Measurements from ENCODE around the gene RBM17.
A peak's percentile ranks its signal among the peaks of the same experiment; 100 is the strongest.
"Not testable (repeated sequence)": the region's sequence is repeated elsewhere in the genome, so short reads cannot be mapped to it uniquely, and the experiment has no call there.

The RBM17 gene

GRCh38 chr10:6139470-6139869 lies 50.6 kb downstream of the RBM17 start:
- DNase-seq, result no peak

DNA sequence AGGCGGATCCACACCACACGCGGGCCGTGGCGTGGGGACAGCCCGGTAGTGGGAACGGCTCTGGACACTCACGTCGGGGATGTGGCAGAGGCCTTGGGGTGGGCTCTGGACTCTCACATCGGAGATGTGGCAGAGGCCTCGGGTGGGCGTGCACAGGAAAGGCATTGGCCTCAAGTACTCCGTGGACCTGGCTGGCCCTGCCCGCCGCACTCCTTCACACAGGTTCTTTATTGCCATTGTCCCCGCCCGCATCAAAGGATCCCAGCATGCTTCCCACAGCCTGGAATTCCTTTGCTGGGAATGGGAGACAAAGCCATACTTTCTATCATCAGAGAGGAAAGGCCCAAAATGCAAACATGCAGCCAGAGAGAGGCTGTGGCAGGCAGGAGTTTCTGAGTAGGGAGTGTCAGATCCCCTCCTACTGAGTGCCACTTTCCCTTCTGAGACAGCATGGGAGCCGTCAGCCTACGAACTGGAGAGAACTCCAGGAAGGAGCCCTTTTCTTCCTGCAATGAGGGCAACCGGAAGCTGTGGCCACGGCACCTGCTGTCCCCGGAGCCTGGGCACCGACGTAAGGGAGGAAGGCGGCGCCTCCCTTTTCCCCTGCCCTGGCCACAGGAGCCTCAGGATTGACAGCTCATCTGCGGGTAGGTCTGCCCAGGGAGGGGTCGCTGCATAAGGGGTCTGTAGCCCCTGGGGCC lies 51.5 kb downstream of the RBM17 start:
- DNase-seq, result no peak

- no peak for DNase-seq
Observed at GRCh38 chr10:6140965-6141295, 52.1 kb downstream of the RBM17 start.

GRCh38 chr10:6141296-6142151 lies 52.7 kb downstream of the RBM17 start:
- DNase-seq, result no peak

DNA sequence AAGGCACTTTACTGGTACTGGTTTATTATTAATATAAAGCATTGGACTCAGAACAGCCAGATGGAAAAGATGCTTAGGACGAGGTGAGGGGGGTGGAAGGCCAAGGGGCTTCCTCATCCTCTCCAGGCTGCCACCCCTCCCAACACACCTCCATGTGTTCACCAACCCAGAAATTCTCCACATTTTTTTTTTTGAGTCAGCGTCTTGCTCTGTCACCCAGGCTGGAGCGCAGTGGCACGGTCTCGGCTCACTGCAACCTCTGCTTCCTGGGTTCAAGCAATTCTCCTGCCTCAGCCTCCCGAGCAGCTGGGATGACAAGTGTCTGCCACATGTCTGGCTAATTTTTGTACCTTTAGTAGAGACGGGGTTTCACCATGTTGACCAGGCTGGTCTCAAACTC lies 53.4 kb downstream of the RBM17 start:
- DNase-seq, result not testable (repeated sequence)

DNA sequence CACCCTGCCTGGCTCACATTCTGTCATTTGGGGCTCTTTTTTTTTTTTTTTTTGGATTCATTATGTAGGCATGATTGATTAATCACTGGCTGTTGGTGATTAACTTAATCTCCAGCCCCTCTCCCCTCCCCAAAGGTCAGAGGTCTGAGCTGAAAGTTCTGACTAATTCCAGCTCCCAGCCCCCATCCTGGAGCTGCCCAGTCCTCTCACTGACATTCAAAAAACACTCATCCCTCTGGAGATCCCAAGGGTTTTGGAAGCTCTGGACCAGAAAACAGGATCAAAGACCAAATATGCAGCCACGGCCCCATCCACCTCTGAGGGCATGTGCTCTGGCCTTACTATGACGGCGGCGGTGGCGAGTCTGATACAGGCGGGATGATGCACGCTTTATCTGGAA lies 53.8 kb downstream of the RBM17 start:
- no peak for DNase-seq

DNA sequence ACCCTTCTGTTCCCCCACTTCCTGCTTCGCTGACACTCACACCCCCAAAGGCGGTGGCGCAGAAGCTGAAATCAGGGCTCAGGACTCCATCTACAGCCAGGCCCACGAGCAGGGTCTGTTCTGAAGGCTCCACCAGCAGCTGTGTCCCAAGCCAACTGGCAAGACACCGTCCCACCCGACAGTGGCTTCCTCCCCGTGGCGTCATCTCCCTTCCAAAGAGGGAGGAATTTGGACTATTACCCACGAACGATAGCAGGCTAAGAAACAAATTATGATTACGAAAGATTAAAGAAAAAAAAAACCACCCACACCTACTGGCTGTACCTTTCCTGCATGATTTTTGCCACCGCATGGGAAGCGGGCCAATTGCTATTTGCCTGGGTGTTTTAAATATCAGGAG lies 54.3 kb downstream of the RBM17 start:
- no peak for DNase-seq

GRCh38 chr10:6144406-6145165 lies 55.8 kb downstream of the RBM17 start:
- DNase-seq, result peak; percentile 92

- DNase-seq, result no peak
Observed at GRCh38 chr10:6145166-6145987, 56.5 kb downstream of the RBM17 start.

- DNase-seq, result no peak
Observed at GRCh38 chr10:6146013-6146785, 57.4 kb downstream of the RBM17 start.

- DNase-seq, result no peak
Observed at GRCh38 chr10:6146921-6147320, 58.1 kb downstream of the RBM17 start.

DNA sequence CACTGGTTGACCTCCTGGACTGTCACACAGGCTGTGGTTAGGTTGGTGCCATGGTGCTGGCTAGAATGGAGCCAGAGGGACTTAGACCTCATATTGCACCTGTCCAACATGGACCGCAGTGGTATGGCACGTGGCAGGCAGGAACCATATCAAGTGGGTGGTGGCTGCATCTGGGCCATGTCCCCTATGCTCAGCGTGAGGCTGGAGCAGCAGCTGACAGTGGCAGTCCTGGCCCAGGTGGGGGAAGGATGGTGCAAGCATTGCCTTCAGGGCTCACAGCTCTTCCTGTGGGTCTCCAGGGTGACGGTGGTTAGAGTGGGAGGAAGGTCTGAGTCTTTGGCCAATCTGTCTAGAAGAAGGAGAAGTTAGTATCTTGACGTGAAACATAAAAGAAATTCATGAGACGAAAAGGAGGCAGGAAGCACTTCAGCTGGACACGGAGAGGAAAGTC lies 59.4 kb downstream of the RBM17 start:
- peak; percentile 71 for DNase-seq

DNA sequence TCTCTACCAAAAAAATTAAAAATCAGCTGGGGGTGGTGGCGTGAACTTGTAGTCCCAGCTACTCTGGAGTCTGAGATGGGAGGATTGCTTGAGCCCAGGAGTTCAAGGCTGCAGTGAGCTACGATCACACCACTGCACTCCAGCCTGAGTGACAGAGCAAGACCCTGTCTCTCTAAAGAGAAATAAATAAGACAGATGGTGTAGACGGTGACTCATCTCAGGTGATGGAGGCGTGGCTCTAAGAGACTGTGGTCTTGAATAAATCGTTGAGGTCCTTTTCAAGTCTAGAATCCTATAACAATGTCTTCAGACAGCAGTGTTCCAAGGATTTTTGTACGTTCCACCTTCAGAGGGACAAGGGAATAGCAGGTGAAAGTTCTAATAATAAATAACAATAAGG lies 60.1 kb downstream of the RBM17 start:
- no peak for DNase-seq

DNA sequence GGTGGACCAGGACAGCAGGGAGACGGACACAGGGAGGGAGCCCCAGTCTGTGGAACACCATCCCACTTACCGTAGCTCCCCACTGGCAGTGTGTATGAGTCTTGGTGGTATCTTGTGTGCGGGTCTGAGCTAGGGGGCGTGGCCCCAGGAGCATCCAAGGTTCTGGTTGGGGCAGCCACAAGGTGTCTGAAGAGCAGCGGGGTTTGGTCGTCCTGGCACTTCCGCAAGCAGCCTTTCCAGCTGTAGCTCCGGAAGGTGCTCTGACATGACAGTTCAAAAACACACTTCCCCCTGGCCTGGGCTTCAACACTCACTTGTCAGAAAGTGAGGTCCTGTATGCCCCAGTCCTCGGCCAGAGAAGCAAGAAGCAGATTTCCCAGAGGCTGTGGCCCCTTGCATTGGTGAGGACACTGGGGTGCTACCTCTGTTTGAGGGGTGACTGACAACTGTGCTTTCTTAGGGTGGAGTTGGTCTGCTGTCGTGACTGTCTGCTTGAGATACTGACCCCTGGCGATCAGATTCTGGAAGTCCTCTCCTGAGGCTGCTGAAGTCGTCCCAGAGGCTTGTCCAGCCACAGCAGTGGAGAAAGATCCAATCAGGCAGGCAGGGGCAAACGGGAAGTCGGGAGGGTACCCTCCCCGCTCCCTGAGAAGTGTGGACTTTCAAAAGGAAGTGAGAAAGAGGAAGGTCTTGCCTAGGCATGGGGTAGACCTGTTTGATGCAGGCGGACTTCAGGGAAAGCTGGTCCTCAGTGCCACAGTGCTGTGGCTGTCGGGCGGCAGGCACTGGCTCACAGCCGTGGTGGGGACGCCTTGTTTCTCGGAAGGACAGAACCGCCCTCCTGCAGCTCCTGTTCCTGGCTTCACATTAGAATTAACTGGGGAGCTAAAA lies 62.5 kb downstream of the RBM17 start:
- peak; percentile 88 for DNase-seq

DNA sequence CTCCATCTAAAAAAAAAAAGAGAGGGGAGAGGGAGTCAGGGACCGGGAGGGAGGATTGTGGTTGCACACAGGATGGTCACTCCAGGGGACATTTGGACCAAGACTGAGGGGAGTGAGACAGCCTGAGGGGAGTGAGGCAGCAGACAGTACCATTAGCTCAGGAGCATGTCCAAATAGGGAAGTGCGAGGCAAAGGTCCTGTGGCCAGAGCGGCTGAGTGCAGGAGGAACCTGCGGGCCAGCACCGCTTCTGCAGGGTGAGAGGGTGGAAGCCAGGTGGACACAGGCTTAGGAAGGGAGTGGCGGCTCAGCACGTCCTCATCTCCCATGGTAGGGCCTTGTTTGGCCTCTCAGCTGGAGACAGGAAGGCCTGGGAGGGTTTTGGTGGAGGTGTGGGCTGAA lies 65.0 kb downstream of the RBM17 start:
- DNase-seq, result no peak

DNA sequence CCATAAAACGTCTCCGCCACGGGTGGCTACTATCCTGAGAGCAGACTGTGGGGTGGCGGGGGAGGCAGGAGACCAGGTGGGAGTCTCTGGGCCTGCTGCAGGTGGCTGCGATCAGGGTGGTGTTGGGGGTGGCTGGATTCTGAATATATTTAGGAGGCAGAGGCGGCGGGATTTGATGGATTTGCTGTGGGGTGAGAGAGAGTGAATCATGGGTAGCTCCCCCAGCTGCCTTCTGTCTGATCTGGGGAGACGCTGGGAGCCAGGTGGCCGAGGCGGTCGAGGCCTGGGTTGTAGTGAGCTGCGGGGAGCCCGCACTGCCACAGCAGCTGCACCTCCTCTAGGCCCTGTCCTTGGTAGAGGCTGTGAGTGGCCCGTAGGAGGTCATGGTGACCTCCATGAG lies 65.7 kb downstream of the RBM17 start:
- DNase-seq, result no peak

DNA sequence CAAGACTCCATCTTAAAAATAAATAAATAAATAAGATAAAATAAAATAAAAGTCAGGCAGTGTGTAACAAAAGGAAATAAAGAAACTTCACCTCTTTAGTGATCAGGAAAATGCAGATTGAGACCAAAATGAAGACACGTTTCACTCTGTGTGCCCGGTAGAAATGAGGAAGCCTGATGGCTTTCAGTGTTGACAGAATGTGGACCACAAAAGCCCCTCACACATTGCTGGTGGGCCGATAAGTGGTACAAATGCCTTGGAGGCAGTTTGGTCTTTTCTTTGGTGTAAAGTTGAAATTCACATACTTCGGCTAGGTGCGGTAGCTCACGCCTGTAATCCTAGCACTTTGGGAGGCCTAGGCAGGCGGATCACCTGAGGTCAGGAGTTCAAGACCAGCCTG lies 69.4 kb downstream of the RBM17 start:
- no peak for DNase-seq

GRCh38 chr10:6161921-6162320 lies 73.1 kb downstream of the RBM17 start:
- no peak for DNase-seq

- peak; percentile 43 for DNase-seq
Observed at GRCh38 chr10:6162589-6163356, 73.9 kb downstream of the RBM17 start.
